NCI-H1092 (cell line): ENCODE results near the gene VEPH1.
A peak's percentile ranks its signal among the peaks of the same experiment; 100 is the strongest.

ENCODE experiments used
- DNase-seq: peaks from one replicate; lab custom pipeline; 2025; lab: John Stamatoyannopoulos, UW

Gene VEPH1

GRCh38 chr3:157522648-157523047 lies 19.4 kb upstream of the VEPH1 start:
- DNase-seq, result no peak

GRCh38 chr3:157520485-157521150 lies 17.4 kb upstream of the VEPH1 start:
- DNase-seq, result no peak

GRCh38 chr3:157518881-157519280 lies 15.7 kb upstream of the VEPH1 start:
- DNase-seq, result no peak

DNA sequence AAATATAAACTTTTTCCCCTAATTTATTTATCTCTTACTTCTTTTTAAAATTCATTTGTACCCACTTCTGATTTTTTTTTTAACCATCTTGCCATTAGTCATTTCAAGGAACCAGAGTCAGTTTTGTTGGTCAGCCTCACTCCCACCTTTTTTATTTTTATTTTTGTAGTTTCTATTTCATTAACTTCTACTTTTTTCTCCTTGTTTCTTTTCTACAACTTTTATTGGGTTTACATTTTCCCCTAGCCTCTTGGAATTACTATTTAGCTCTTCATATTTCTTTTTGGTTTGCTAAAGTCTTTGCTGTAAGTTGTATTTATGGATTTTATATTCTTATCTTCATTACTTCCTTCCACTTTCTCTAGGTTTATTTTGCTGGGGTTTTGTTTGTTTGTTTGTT lies 13.7 kb upstream of the VEPH1 start:
- no peak for DNase-seq

DNA sequence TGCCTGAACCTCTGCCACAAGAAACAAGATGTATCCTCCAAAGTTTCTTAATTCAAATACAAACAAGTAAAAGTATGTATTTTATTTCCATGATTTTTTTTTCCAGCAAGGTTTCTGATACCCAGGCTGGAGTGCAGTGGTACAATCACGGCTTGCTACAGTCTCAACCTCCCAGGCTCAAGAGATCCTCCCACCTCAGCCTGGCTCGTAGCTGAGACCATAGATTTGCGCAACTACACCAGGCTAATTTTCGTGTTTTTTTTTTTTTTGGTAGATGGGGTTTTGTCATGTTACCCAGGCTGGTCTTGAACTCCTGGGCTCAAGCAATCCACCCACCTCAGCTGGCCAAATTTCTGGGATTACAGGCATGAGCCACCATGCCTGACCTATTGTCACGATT lies 12.2 kb upstream of the VEPH1 start:
- DNase-seq, result no peak

- no peak for DNase-seq
Measured at GRCh38 chr3:157514371-157514895, 11.2 kb upstream of the VEPH1 start.

GRCh38 chr3:157513585-157513984 lies 10.4 kb upstream of the VEPH1 start:
- DNase-seq, result no peak

- DNase-seq, result no peak
Measured at GRCh38 chr3:157512534-157512933, 9.3 kb upstream of the VEPH1 start.

GRCh38 chr3:157508461-157508860 lies 5.2 kb upstream of the VEPH1 start:
- no peak for DNase-seq

- DNase-seq, result no peak
Measured at GRCh38 chr3:157501863-157502262, 1.4 kb downstream of the VEPH1 start.

DNA sequence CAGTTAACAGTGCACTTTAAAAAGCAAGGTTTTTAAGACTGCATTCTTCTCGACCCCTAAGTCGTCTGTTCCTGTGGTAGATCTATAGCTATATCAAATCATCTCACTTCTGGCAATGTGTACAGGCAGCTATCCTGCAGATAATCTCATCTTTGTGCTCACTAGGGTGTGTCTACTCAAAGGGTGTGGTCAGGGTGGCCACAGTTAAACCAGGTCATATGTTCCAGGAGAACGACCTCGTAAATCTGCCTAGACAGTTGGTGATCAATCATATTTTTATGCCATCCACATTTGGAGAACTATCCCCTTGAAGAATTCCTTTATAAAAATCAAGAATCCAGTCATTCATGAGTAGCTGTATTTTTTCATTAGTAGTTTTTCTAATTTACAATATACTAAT lies 3.0 kb downstream of the VEPH1 start:
- no peak for DNase-seq

GRCh38 chr3:157499342-157499963 lies 3.8 kb downstream of the VEPH1 start:
- no peak for DNase-seq

GRCh38 chr3:157498371-157498770 lies 4.8 kb downstream of the VEPH1 start:
- DNase-seq, result no peak

GRCh38 chr3:157495846-157496245 lies 7.4 kb downstream of the VEPH1 start:
- no peak for DNase-seq

DNA sequence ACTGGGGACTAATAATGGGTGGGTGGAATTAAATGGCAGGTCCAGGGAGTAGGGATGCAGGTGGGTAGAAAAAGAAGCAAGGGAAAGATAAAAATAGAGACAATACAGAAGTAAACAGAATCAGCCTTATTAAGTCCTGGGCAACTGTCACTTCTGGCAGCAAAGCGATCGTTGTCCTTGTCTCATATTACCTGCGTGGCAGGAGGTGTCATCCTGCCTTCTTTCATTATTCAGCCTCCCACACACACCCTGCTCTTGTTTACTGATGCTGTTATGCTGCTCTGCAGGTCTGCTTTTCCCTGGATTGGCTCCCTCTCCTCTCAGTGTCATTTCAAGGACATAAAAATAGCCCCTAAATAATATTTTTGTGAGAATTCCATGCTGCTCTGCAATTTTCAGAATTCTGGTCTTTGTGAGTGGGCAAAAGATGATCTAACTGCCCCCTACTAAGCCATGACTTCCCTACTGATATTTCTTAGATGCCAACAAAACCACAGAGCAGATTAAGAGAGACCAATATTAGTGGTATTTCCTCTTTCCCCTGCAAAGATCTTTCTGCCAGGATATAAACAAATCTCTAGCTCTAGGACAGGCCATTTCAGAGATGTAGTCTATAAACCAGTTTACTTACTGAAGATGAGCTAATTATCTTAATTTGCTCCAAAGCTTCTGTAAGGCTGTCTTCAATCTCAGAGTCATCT lies 8.5 kb downstream of the VEPH1 start:
- peak; percentile 42 for DNase-seq

- DNase-seq, result peak; percentile 58
Measured at GRCh38 chr3:157493627-157494550, 9.3 kb downstream of the VEPH1 start.

DNA sequence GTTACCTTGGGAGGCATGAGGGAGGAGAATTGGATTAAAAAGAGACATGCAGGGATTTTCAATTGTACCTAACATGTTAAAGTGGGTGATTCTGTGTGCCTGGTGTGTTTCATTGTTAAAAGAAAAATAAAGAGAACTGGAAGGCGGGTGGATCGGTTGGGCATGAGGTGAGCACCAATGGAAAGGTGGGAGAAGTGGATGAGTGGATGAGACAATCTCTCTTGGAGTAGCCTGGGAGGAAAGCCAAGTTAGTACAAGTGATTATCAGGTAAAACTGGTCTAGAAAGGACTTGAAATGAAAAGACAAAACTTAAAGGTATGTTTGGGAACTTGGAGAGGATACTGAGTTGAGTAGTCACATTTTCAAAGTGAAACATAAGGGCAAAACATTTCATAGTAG lies 12.1 kb downstream of the VEPH1 start:
- DNase-seq, result no peak

DNA sequence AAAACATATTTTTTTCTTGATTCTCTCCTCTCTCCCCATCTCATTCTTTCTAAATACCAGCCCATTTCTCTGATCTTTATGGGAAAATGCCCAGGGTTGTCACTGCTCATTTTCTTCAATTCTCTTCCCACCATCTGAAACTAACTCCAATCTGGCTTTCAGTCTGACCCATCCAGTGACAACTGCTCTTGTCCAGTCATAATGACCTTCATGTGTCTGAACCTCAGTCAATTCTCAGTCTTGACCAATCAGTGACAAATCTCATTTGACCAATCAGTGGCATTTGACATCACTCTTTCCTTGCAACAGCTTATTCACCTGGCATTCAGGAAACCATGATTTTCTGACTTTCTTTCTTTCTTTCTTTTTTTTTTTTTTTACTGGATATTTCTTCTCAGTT lies 15.1 kb downstream of the VEPH1 start:
- DNase-seq, result no peak

GRCh38 chr3:157487339-157487738 lies 15.9 kb downstream of the VEPH1 start:
- no peak for DNase-seq

- DNase-seq, result no peak
Measured at GRCh38 chr3:157479464-157480243, 23.6 kb downstream of the VEPH1 start.

GRCh38 chr3:157477441-157477840 lies 25.8 kb downstream of the VEPH1 start:
- no peak for DNase-seq
